ENCODE data around the gene TP53BP2. TPM values are rescaled to one million over a fixed set of nuclear protein-coding genes. Genes with fewer than 3 reads are reported as not detected.

Gene TP53BP2
- total and polyA plus RNA-seq, 2 donors (not counting 3 experiments of a cell fraction or from before 2014, with no cell fraction given), result 21.9 to 51.9 TPM

DNA sequence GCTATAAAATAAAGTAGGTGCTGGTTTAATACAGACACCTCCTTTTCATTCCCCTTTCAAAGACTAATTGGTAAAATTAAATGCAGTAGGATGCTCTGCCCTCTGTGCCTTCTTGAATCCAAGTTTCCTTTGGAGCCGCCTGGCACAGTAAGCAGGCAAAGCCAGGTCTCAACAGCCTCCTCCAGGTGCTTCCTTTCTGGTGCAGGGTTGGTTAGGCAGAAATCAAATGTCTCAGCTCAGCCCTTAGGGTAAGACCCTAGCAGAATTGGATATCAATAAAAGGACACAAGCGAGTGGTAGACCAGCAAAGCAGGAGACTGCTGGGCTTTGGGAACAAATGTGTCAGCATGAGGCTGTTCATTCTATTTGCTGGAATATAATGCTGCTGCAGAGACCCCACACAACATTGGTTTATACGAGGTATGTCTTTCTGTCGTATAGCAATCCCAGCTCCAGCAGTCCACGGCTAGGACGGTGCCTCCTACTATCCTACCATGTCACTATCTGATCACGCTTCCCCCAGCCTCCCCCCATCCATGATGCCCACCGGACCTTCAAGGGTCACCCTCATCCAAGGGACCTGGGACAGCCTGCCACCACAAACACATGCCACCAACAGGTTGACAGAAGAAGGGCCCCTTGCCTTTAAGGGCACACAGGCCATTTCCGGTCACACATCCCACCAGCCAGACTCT, 75.0 kb downstream of the TP53BP2 start:
- peak; percentile 8 for TF ChIP-seq POLR2AphosphoS5 (IDR thresholded peaks at IDR 0.05; ENCODE audit: insufficient read depth, low read depth, low read length)
- no peak for TF ChIP-seq FOS (IDR thresholded peaks at IDR 0.05; ENCODE audit: borderline replicate concordance, insufficient read depth, low read length)
- Histone ChIP-seq H2AFZ (ENCODE audit: low read depth, low read length) (no peak overlapping the region), H3K79me2 (ENCODE audit: control insufficient read depth, insufficient read depth, low read length) (peaks cover 2% of the 10 kb centered on the region), H3K36me3 (ENCODE audit: control insufficient read depth in 2 of 2, extremely low read depth in 1 of 2, insufficient read depth in 2 of 2, low read length in 2 of 2) (peaks cover 8 to 26% of the 10 kb centered on the region in 2 experiments), H3K4me1 (ENCODE audit: control insufficient read depth, extremely low read depth, insufficient read depth, low read length) (peaks cover 56% of the 10 kb centered on the region), H3K9ac (replicated peaks; ENCODE audit: extremely low read depth, insufficient read depth, low read length) (peak overlapping the region; percentile 63), H3K4me3 (replicated peaks in 1 of 3; ENCODE audit: insufficient read depth in 1 of 3, low read depth in 1 of 3, low read length in 3 of 3) (no peak overlapping the region), H4K20me1 (replicated peaks; ENCODE audit: control insufficient read depth, extremely low read depth, insufficient read depth, low read length) (no peaks in the 10 kb centered on the region), H3K4me2 (ENCODE audit: insufficient read depth, low read length) (peak overlapping the region; percentile 9), H3K27me3 (ENCODE audit: control insufficient read depth in 2 of 2, insufficient read depth in 2 of 2, low read length in 2 of 2) (no peaks in the 10 kb centered on the region), H3K27ac (ENCODE audit: insufficient read depth, low read depth, low read length) (peak overlapping the region; percentile 78), H3K9me3 (replicated peaks; ENCODE audit: control insufficient read depth, insufficient read depth, low read length) (no peaks in the 10 kb centered on the region), H3K9me1 (replicated peaks; ENCODE audit: control insufficient read depth, extremely low read depth, insufficient read depth, low read length) (no peaks in the 10 kb centered on the region)
- ChIA-PET POLR2A (interaction anchor here (0.5 kb wide), 1 partner anchor 20 kb away, joined by 4 read pairs; no protein-coding TSS in a partner anchor), CTCF (interaction anchor here (0.7 to 3.2 kb wide), 7 partner anchors 10 to 280 kb away, joined by 3 to 19 read pairs (median 5); no protein-coding TSS in a partner anchor)
- intact Hi-C loops (cut with micrococcal nuclease), result no loop called here
- BruUV-seq (replicated peaks), result no TSS peak
- FAIRE-seq, result no peak
- DNase-seq (ENCODE audit: low read depth, low spot score), result peak; percentile 46
- dilution Hi-C loops (cut with MboI; ENCODE audit: extremely low pct_ligation_motif_present, low sequenced_read_pairs), result no loop called here

- no peak for FAIRE-seq
- CTCF ChIA-PET, result interaction anchor here (1.4 to 2.0 kb wide), 3 partner anchors 9 to 17 kb away, joined by 4 to 8 read pairs (median 5); no protein-coding TSS in a partner anchor
Observed at GRCh38 chr1:223765719-223766340, 79.9 kb downstream of the TP53BP2 start.

More at GRCh38 chr1:223765719-223766340, 79.9 kb downstream of the TP53BP2 start:
- intact Hi-C loops (cut with micrococcal nuclease), result no loop called here
- H4K20me1 ChIP-seq (replicated peaks; ENCODE audit: control insufficient read depth, extremely low read depth, insufficient read depth, low read length), result no peaks in the 10 kb centered on the region
- TF ChIP-seq MYC (IDR thresholded peaks at IDR 0.05; ENCODE audit: low read depth, low read length), result no peak
- no peak for TF ChIP-seq POLR2AphosphoS5 (IDR thresholded peaks at IDR 0.05; ENCODE audit: insufficient read depth, low read depth, low read length)
- TF ChIP-seq POLR2A (IDR thresholded peaks at IDR 0.05; ENCODE audit: low read depth, low read length), result peak; percentile 16
- no peaks in the 10 kb centered on the region for H3K79me2 ChIP-seq (ENCODE audit: control insufficient read depth, insufficient read depth, low read length)
- peaks cover 15% of the 10 kb centered on the region for H3K4me1 ChIP-seq (ENCODE audit: control insufficient read depth, extremely low read depth, insufficient read depth, low read length)
- H2AFZ ChIP-seq (ENCODE audit: low read depth, low read length), result no peak overlapping the region
- no peak overlapping the region for H3K4me3 ChIP-seq (replicated peaks in 1 of 3; ENCODE audit: insufficient read depth in 1 of 3, low read depth in 1 of 3, low read length in 3 of 3)
- H3K4me2 ChIP-seq (ENCODE audit: insufficient read depth, low read length), result no peak overlapping the region
- no peak overlapping the region for H3K27ac ChIP-seq (ENCODE audit: insufficient read depth, low read depth, low read length)
- H3K9ac ChIP-seq (replicated peaks; ENCODE audit: extremely low read depth, insufficient read depth, low read length), result no peak overlapping the region
- no peak for DNase-seq (ENCODE audit: low read depth, low spot score)
- POLR2A ChIA-PET, result no interaction called here
- dilution Hi-C loops (cut with MboI; ENCODE audit: extremely low pct_ligation_motif_present, low sequenced_read_pairs), result no loop called here
- no peaks in the 10 kb centered on the region for H3K9me3 ChIP-seq (replicated peaks; ENCODE audit: control insufficient read depth, insufficient read depth, low read length)
- no peaks in the 10 kb centered on the region for H3K9me1 ChIP-seq (replicated peaks; ENCODE audit: control insufficient read depth, extremely low read depth, insufficient read depth, low read length)
- H3K27me3 ChIP-seq (ENCODE audit: control insufficient read depth in 2 of 2, insufficient read depth in 2 of 2, low read length in 2 of 2), result no peaks in the 10 kb centered on the region
- no TSS peak for BruUV-seq (replicated peaks)
- peaks cover 18 to 20% of the 10 kb centered on the region in 2 experiments for H3K36me3 ChIP-seq (ENCODE audit: control insufficient read depth in 2 of 2, extremely low read depth in 1 of 2, insufficient read depth in 2 of 2, low read length in 2 of 2)
